IMR-90 (cell line): ENCODE data around the gene ADRA2B. TPM values are rescaled to one million over a fixed set of nuclear protein-coding genes. Genes with fewer than 3 reads are reported as not detected.
A peak's percentile ranks its signal among the peaks of the same experiment; 100 is the strongest.

Experiments
- ATAC-seq: fragments of 200-7000 bp; cut with Tn5 transposase; 2 replicates; pipeline ENCODE4 v1.9.1; 2020; ENCODE audit warnings: low read depth, mild to moderate bottlenecking, moderate library complexity
- BruUV-seq: library from RNA; stranded (reverse); fragments of 400-500 nt; replicated peaks from 2 replicates; lab custom pipeline; 2021; lab: Mats Ljungman, UMichigan
- CTCF ChIA-PET: fragments of 300-600 bp; formaldehyde crosslinking; extraction: SDS; loops from one replicate; lab custom pipeline; 2021; ENCODE audit warnings: antibody characterized with exemption; lab: Yijun Ruan, JAX
- POLR2A ChIA-PET: fragments of 300-600 bp; sonication (Branson Sonifier 250); formaldehyde crosslinking; loops from one replicate; lab custom pipeline; 2022; ENCODE audit warnings: antibody characterized with exemption; ENCODE audit not compliant: unreplicated experiment; lab: Charles Lee
- DNase-seq: peaks from one replicate; pipeline ENCODE4 v3.0.0; 2013
- H2AFZ ChIP-seq: replicated peaks from 2 replicates; pipeline ENCODE3; 2013; ENCODE audit warnings: low read length, mild to moderate bottlenecking; ENCODE audit not compliant: poor library complexity
- H2AK5ac ChIP-seq: 2 replicates; pipeline ENCODE4 v1.6.1; 2013; ENCODE audit warnings: low read depth, low read length, inconsistent platforms
- H2AK9ac ChIP-seq: replicated peaks from 2 replicates; pipeline ENCODE3; 2013; ENCODE audit warnings: mild to moderate bottlenecking, low read depth, low read length, moderate library complexity; ENCODE audit not compliant: poor library complexity
- H2BK120ac ChIP-seq: 2 replicates; pipeline ENCODE4 v1.6.1; 2013; ENCODE audit warnings: low read depth, low read length, inconsistent platforms
- H2BK15ac ChIP-seq: 3 replicates; pipeline ENCODE4 v1.6.1; 2013; ENCODE audit warnings: low read depth, low read length, inconsistent platforms
- H2BK20ac ChIP-seq: 2 replicates; pipeline ENCODE4 v1.6.1; 2013; ENCODE audit warnings: low read depth, mild to moderate bottlenecking, inconsistent platforms, low read length, moderate library complexity
- H2BK5ac ChIP-seq: 2 replicates; pipeline ENCODE4 v1.6.1; 2013; ENCODE audit warnings: mild to moderate bottlenecking, low read depth, low read length, inconsistent platforms; ENCODE audit not compliant: poor library complexity, severe bottlenecking
- H3K14ac ChIP-seq: replicated peaks from 2 replicates; pipeline ENCODE4 v1.6.1; 2013; ENCODE audit warnings: low read depth, low read length, inconsistent platforms
- H3K18ac ChIP-seq: 2 replicates; pipeline ENCODE4 v1.6.1; 2013; ENCODE audit warnings: low read depth, low read length, control low read depth
- H3K23ac ChIP-seq: 2 replicates; pipeline ENCODE4 v1.6.1; 2013; ENCODE audit warnings: low read depth, low read length, inconsistent platforms
- H3K27ac ChIP-seq: 2 replicates; pipeline ENCODE4 v1.5.1; 2013; ENCODE audit warnings: mild to moderate bottlenecking, control low read depth, low read length; ENCODE audit not compliant: insufficient read depth
- H3K27me3 ChIP-seq: 2 replicates; pipeline ENCODE4 v1.6.1; 2013; ENCODE audit warnings: low read length; ENCODE audit not compliant: control insufficient read depth, insufficient read depth
- H3K36me3 ChIP-seq: 2 replicates; pipeline ENCODE4 v1.6.1; 2013; ENCODE audit warnings: low read length, mixed read lengths; ENCODE audit not compliant: control insufficient read depth, insufficient read depth
- H3K4ac ChIP-seq: 2 replicates; pipeline ENCODE4 v1.6.1; 2013; ENCODE audit warnings: low read depth, low read length, inconsistent platforms
- H3K4me1 ChIP-seq: 2 replicates; pipeline ENCODE4 v1.6.1; 2013; ENCODE audit warnings: low read length, mixed read lengths; ENCODE audit not compliant: control insufficient read depth, insufficient read depth
- H3K4me2 ChIP-seq: 2 replicates; pipeline ENCODE4 v1.6.1; 2013; ENCODE audit warnings: low read depth, mild to moderate bottlenecking, control low read depth, low read length, moderate library complexity
- H3K4me3 ChIP-seq: 2 replicates; pipeline ENCODE4 v1.5.1; 2013; ENCODE audit warnings: low read depth, mild to moderate bottlenecking, control low read depth, low read length, moderate library complexity; ENCODE audit not compliant: insufficient read depth
- H3K56ac ChIP-seq: 2 replicates; pipeline ENCODE4 v1.6.1; 2013; ENCODE audit warnings: low read length, inconsistent platforms; ENCODE audit not compliant: insufficient read depth; ENCODE audit errors: extremely low read depth
- H3K79me1 ChIP-seq, 2 experiments: 2 replicates each; pipeline ENCODE4 v1.6.1; 2013; ENCODE audit warnings: low read length in 2 of 2, inconsistent platforms in 1 of 2, low read depth in 1 of 2
- H3K9ac ChIP-seq: 2 replicates; pipeline ENCODE4 v1.6.1; 2013; ENCODE audit warnings: low read depth, low read length, control low read depth
- H3K9me1 ChIP-seq: 2 replicates; pipeline ENCODE4 v1.6.1; 2013; ENCODE audit warnings: low read length, inconsistent platforms; ENCODE audit not compliant: insufficient read depth
- H3K9me3 ChIP-seq: 2 replicates; pipeline ENCODE4 v1.6.1; 2013; ENCODE audit warnings: low read length; ENCODE audit not compliant: control insufficient read depth, insufficient read depth
- H4K20me1 ChIP-seq: 2 replicates; pipeline ENCODE4 v1.6.1; 2013; ENCODE audit warnings: low read length, inconsistent platforms; ENCODE audit not compliant: insufficient read depth
- H4K5ac ChIP-seq: 2 replicates; pipeline ENCODE4 v1.6.1; 2013; ENCODE audit warnings: mild to moderate bottlenecking, low read depth, low read length, control low read depth
- H4K8ac ChIP-seq, 2 experiments: 2 replicates each; pipeline ENCODE4 v1.6.1; 2013; ENCODE audit warnings: low read depth in 2 of 2, low read length in 2 of 2, control low read depth in 1 of 2, inconsistent platforms in 1 of 2
- H4K91ac ChIP-seq: 2 replicates; pipeline ENCODE4 v1.6.1; 2013; ENCODE audit warnings: low read depth, low read length, inconsistent platforms; ENCODE audit not compliant: insufficient read depth
- CEBPB ChIP-seq: IDR thresholded peaks from 2 replicates; pipeline ENCODE4 v1.6.1; 2012; ENCODE audit warnings: low read depth, low read length, improper control_type of control experiment
- MAFK ChIP-seq: IDR thresholded peaks from 2 replicates; pipeline ENCODE4 v1.6.1; 2012; ENCODE audit warnings: low read depth, low read length, improper control_type of control experiment
- WGBS, 2 experiments: methylation state at CpG; one replicate each; pipeline versions ENCODE4 v1.1.5 to v1.1.7; 2013; ENCODE audit warnings: missing lambda C conversion rate in 2 of 2; ENCODE audit not compliant: insufficient read length in 1 of 2; ENCODE audit errors: extremely low coverage in 2 of 2; 5-methylcytosine and 5-hydroxymethylcytosine counted together
- dilution Hi-C: fragments of 300-500 bp; cut with HindIII; formaldehyde crosslinking; loops from one replicate; pipeline ENCODE4 v1.14.3; 2018; ENCODE audit warnings: low sequenced_read_pairs; ENCODE audit not compliant: unreplicated experiment
- in situ Hi-C: fragments of 300-500 bp; cut with MboI; formaldehyde crosslinking; loops from 3 replicates; pipeline ENCODE4 v1.14.3; 2019; ENCODE audit warnings: low sequenced_read_pairs, inconsistent platforms, mixed read lengths
- intact Hi-C: fragments of 100-400 bp; cut with micrococcal nuclease; formaldehyde crosslinking; loops from 2 replicates; pipeline ENCODE4 v1.10.0; 2022
- polyA plus RNA-seq, 3 experiments: library from polyadenylated mRNA; depleted of rRNA; stranded (reverse); fragments of >200 nt; gene quantifications; 2 replicates each; pipeline ENCODE4 v1.2.3, GENCODE V29; 2012; ENCODE audit warnings: low replicate concordance in 1 of 3
- total RNA-seq: library from RNA; depleted of rRNA; stranded (reverse); fragments of >200 nt; gene quantifications from 2 replicates; pipeline ENCODE4 v1.2.3, GENCODE V29; 2012

Gene ADRA2B
- total and polyA plus RNA-seq, 2 of the 4 experiments (the other 2 are of a cell fraction) = not detected

DNA sequence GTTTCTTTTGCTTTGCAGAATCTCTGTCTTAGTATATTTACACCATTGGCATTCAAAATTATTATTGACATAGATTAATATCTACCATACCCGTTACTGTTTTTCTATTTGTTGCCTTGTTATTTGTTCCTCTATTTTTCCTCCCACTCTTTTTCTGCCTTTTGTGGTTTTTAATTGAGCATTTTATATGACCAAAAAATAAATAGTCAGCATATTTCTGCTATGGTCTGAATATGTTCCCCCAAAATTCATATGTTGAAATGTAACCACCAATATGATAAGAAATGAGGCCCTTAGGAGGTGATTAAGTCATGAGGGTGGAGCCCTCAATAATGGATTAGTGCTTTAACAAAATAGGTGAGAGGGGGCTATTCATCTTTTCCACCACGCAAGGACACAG, 35.3 kb downstream of the ADRA2B start:
- H4K8ac ChIP-seq = no peak overlapping the region
- H3K9me1 ChIP-seq = no peaks in the 10 kb centered on the region
- H3K27me3 ChIP-seq = peaks cover 19% of the 10 kb centered on the region
- H4K20me1 ChIP-seq = no peaks in the 10 kb centered on the region
- intact Hi-C loops = no loop called here
- in situ Hi-C loops = no loop called here
- H3K9me3 ChIP-seq = peaks cover 3% of the 10 kb centered on the region; the same call in 1 of the 2 replicates
- no TSS peak for BruUV-seq
- ChIA-PET POLR2A (no interaction called here), CTCF (no interaction called here)
- no peaks in the 10 kb centered on the region for H3K36me3 ChIP-seq
- H2AFZ ChIP-seq = no peak overlapping the region
- dilution Hi-C loops = no loop called here
- H3K56ac ChIP-seq = no peak overlapping the region
- no peak overlapping the region for H3K9ac ChIP-seq
- H3K4me3 ChIP-seq = no peak overlapping the region
- no peak overlapping the region for H3K4me2 ChIP-seq
- H3K23ac ChIP-seq = no peak overlapping the region
- no peak overlapping the region for H4K91ac ChIP-seq
- no peak overlapping the region for H3K18ac ChIP-seq
- ATAC-seq = no peak
- H3K14ac ChIP-seq = no peak overlapping the region
- H2BK15ac ChIP-seq = no peak overlapping the region
- WGBS, 2 experiments = no CpG with 5 or more reads among the region's 2 CpGs
- H2BK20ac ChIP-seq = no peak overlapping the region
- no peak overlapping the region for H2BK5ac ChIP-seq
- TF ChIP-seq CEBPB (no peak), MAFK (peak; percentile 80)
- DNase-seq = no peak
- no peak overlapping the region for H4K5ac ChIP-seq
- H3K4me1 ChIP-seq = no peaks in the 10 kb centered on the region
- no peak overlapping the region for H2BK120ac ChIP-seq
- H3K27ac ChIP-seq = no peak overlapping the region
- no peak overlapping the region for H3K4ac ChIP-seq
- H3K79me1 ChIP-seq = no peaks in the 10 kb centered on the region
- no peak overlapping the region for H2AK5ac ChIP-seq
- H2AK9ac ChIP-seq = no peak overlapping the region
